Gastroesophageal sphincter (tissue), 4 donors: ENCODE measurements around the gene OR2J1. TPM values are rescaled to one million over a fixed set of nuclear protein-coding genes. Genes with fewer than 3 reads are reported as not detected.
"Not testable (repeated sequence)": the region's sequence is repeated elsewhere in the genome, so short reads cannot be mapped to it uniquely, and the experiment has no call there.

Source experiments
- ATAC-seq: fragments of 150-250 bp; one replicate; pipeline ENCODE4 v1.9.1; 2016; ENCODE audit warnings: mild to moderate bottlenecking, moderate library complexity
- H3K27ac ChIP-seq, 4 donors: fragments of 200-600 bp; sonication (generic) in 3 of 4; 1 replicate in 3 of 4; 2 replicates in 1 of 4; pipeline ENCODE4 v1.5.1; 2016 to 2019
- H3K27me3 ChIP-seq: fragments of 200-600 bp; sonication (generic); one replicate; pipeline ENCODE4 v1.5.1; 2019
- H3K36me3 ChIP-seq, 2 donors: fragments of 200-600 bp; sonication (generic); one replicate each; pipeline ENCODE4 v1.5.1; 2019; ENCODE audit warnings: control low read depth in 1 of 2
- H3K4me1 ChIP-seq, 3 donors: fragments of 200-600 bp; sonication (generic); 1 replicate in 2 of 3; 2 replicates in 1 of 3; pipeline ENCODE4 v1.5.1; 2016 to 2019; ENCODE audit warnings: control low read depth in 2 of 3
- H3K4me3 ChIP-seq, 2 donors: fragments of 200-600 bp; sonication (generic); one replicate each; pipeline ENCODE4 v1.5.1; 2019; ENCODE audit warnings: mild to moderate bottlenecking in 1 of 2, moderate library complexity in 1 of 2
- H3K9me3 ChIP-seq, 3 donors: fragments of 200-600 bp; sonication (generic); one replicate each; pipeline ENCODE4 v1.5.1; 2017 to 2019; ENCODE audit warnings: control low read depth in 2 of 3
- CTCF ChIP-seq, 4 experiments: fragments of 200-600 bp in 2 of 4; fragments of 450-650 bp in 2 of 4; sonication (generic) in 1 of 4; IDR thresholded peaks; one replicate each; pipeline ENCODE4 v1.5.1; 2017 to 2019; ENCODE audit warnings: antibody characterized with exemption in 4 of 4, mild to moderate bottlenecking in 2 of 4, moderate library complexity in 2 of 4
- EP300 ChIP-seq: sonication (generic); formaldehyde crosslinking; IDR thresholded peaks from one replicate; pipeline ENCODE4 v1.6.1; 2017; ENCODE audit warnings: antibody characterized with exemption, mild to moderate bottlenecking
- POLR2A ChIP-seq, 2 donors: fragments of 450-650 bp; IDR thresholded peaks; one replicate each; pipeline ENCODE4 v1.6.1; 2017; ENCODE audit warnings: antibody characterized with exemption in 2 of 2, mild to moderate bottlenecking in 2 of 2, moderate library complexity in 1 of 2
- POLR2AphosphoS5 ChIP-seq: sonication (generic); formaldehyde crosslinking; IDR thresholded peaks from one replicate; pipeline ENCODE4 v1.6.1; 2017; ENCODE audit warnings: antibody characterized with exemption
- WGBS, 2 donors: methylation state at CpG; one replicate each; pipeline ENCODE4 v1.1.5; 2018; ENCODE audit warnings: low coverage in 1 of 2; 5-methylcytosine and 5-hydroxymethylcytosine counted together
- total RNA-seq, 4 donors: library from RNA; depleted of rRNA; stranded (reverse); fragments of >200 nt; gene quantifications; one replicate each; pipeline ENCODE4 v1.1.0, GENCODE V29; 2016

Gene OR2J1
- total RNA-seq, 4 donors from 2014 or later: not detected

GRCh38 chr6:29112135-29112534 is 12.8 kb downstream of the OR2J1 start:
- no peaks in the 10 kb centered on the region for H3K4me1 ChIP-seq
- 70 to 72% methylated on average over 5 to 7 of the region's 7 CpGs for WGBS, 2 donors
- H3K27me3 ChIP-seq: no peaks in the 10 kb centered on the region
- H3K9me3 ChIP-seq: no peaks in the 10 kb centered on the region
- no peak for TF ChIP-seq POLR2A (IDR thresholded peaks at IDR 0.05)
- no peak for TF ChIP-seq EP300
- no peak for TF ChIP-seq POLR2AphosphoS5
- TF ChIP-seq CTCF (IDR thresholded peaks at IDR 0.05): no peak
- no peak overlapping the region for H3K4me3 ChIP-seq
- H3K36me3 ChIP-seq: no peaks in the 10 kb centered on the region
- ATAC-seq: no peak
- no peak overlapping the region for H3K27ac ChIP-seq

GRCh38 chr6:29114964-29115363 is 15.7 kb downstream of the OR2J1 start:
- ATAC-seq, H3K36me3 ChIP-seq, H3K4me3 ChIP-seq, H3K9me3 ChIP-seq, H3K27me3 ChIP-seq, H3K4me1 ChIP-seq, H3K27ac ChIP-seq: not testable (repeated sequence)
- WGBS, 2 donors: 96 to 100% methylated on average over 1 to 2 of the region's 3 CpGs

- no peaks in the 10 kb centered on the region for H3K9me3 ChIP-seq
- no peak overlapping the region for H3K4me3 ChIP-seq
- ATAC-seq: no peak
- H3K27me3 ChIP-seq: no peaks in the 10 kb centered on the region
- no peak overlapping the region for H3K27ac ChIP-seq
- H3K4me1 ChIP-seq: no peaks in the 10 kb centered on the region
- H3K36me3 ChIP-seq: no peaks in the 10 kb centered on the region
- 73 to 100% methylated on average over 1 to 3 of the region's 15 CpGs for WGBS, 2 donors
- TF ChIP-seq POLR2A (IDR thresholded peaks at IDR 0.05) (no peak), CTCF (IDR thresholded peaks at IDR 0.05) (no peak), POLR2AphosphoS5 (no peak), EP300 (no peak)
Observed at GRCh38 chr6:29129326-29130012, 30.2 kb downstream of the OR2J1 start.

- no peak for ATAC-seq
- Histone ChIP-seq H3K4me1 (no peaks in the 10 kb centered on the region), H3K27ac (no peak overlapping the region), H3K27me3 (no peaks in the 10 kb centered on the region), H3K36me3 (no peaks in the 10 kb centered on the region), H3K9me3 (no peaks in the 10 kb centered on the region), H3K4me3 (no peak overlapping the region)
- TF ChIP-seq POLR2AphosphoS5 (no peak), CTCF (IDR thresholded peaks at IDR 0.05) (no peak), EP300 (no peak), POLR2A (IDR thresholded peaks at IDR 0.05) (no peak)
- WGBS, 2 donors: 88% methylated on average over 1 of the region's 4 CpGs; no CpG with 5 or more reads in 1 of the 2 donors
Observed at GRCh38 chr6:29130644-29131043, 31.4 kb downstream of the OR2J1 start.

GRCh38 chr6:29131691-29132090 is 32.4 kb downstream of the OR2J1 start:
- no peaks in the 10 kb centered on the region for H3K4me1 ChIP-seq
- no peaks in the 10 kb centered on the region for H3K36me3 ChIP-seq
- no peaks in the 10 kb centered on the region for H3K27me3 ChIP-seq
- ATAC-seq: no peak
- H3K4me3 ChIP-seq: no peak overlapping the region
- H3K27ac ChIP-seq: no peak overlapping the region
- WGBS, 2 donors: 40% methylated on average over 2 of the region's 2 CpGs; no CpG with 5 or more reads in 1 of the 2 donors
- H3K9me3 ChIP-seq: no peaks in the 10 kb centered on the region
- TF ChIP-seq EP300 (no peak), CTCF (IDR thresholded peaks at IDR 0.05) (no peak), POLR2A (IDR thresholded peaks at IDR 0.05) (no peak), POLR2AphosphoS5 (no peak)
